CD4-positive, alpha-beta T cell treated with Interleukin-6 at 100 ng/mL for 8 hours (primary cell): Measurements from ENCODE around the gene TNFRSF12A.

Source experiments
- DNase-seq: peaks from one replicate; pipeline ENCODE4 v3.0.0-alpha.2; 2020; ENCODE audit warnings: mixed read lengths, low spot score

Gene TNFRSF12A

GRCh38 chr16:3012828-3013420 lies 7.2 kb upstream of the TNFRSF12A start, which contains the start of gene CLDN9:
Gene CLDN9, plus strand, starts transcription at chr16:3012923. Its CDS starts 440 bp downstream, at chr16:3013363.
- DNase-seq = no peak

- DNase-seq = no peak
Observed at GRCh38 chr16:3013491-3013951, 6.6 kb upstream of the TNFRSF12A start.

- no peak for DNase-seq
Observed at GRCh38 chr16:3013998-3014690, 6.0 kb upstream of the TNFRSF12A start.

DNA sequence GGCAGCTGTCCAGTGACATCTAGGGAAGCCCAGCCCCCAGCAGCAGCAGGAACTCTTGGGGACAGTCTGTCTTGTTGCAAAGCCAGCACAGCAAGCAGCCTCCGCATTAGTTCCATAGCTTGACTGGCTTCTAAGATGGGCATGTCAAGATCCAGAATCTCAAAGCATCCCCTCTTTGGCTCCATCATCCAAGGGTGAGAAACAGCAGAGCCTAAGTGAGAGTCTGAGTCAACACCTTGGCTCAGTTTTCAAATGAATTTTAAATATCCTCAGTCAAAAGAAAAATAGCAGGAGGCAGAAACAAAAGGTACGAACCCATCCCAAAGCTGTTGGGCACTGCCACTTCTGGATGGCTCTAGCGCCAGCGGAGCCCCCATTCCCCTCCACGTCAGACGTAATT lies 5.2 kb upstream of the TNFRSF12A start:
- no peak for DNase-seq

- no peak for DNase-seq
Observed at GRCh38 chr16:3015865-3016521, 4.2 kb upstream of the TNFRSF12A start.

DNA sequence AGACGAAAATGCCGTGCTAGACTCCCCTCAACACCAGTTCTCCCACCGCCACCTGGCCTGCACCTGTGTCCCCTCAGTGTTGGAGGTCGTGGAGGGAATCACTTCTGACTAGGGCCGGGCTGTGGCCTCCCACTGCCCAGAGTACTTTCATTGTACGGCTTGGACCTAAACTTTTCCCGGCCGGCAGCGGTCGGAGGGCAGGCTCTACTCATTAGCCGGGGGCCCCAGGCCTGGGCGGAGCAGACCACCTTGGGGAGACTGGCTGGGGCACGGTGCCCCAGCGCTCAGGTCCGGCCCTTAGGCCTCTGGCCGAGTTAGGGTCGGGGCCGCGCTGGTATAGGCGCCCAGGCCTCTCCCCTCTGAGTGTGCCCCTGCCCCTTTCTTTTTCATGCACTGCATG lies 2.8 kb upstream of the TNFRSF12A start:
- DNase-seq = no peak

- no peak for DNase-seq
Observed at GRCh38 chr16:3017794-3018506, 2.2 kb upstream of the TNFRSF12A start, which contains the start of gene CLDN6. Gene CLDN6, minus strand, starts transcription at chr16:3018183. Its CDS starts 2,162 bp downstream, at chr16:3016021.

- no peak for DNase-seq
Observed at GRCh38 chr16:3019594-3020246, 448 bp upstream of the TNFRSF12A start.

- peak; percentile 59 for DNase-seq
Observed at GRCh38 chr16:3020604-3021448, 658 bp downstream of the TNFRSF12A start.

GRCh38 chr16:3021449-3022207 lies 1.5 kb downstream of the TNFRSF12A start:
- peak; percentile 59 for DNase-seq

GRCh38 chr16:3022208-3022683 lies 2.1 kb downstream of the TNFRSF12A start:
- peak; percentile 74 for DNase-seq

DNA sequence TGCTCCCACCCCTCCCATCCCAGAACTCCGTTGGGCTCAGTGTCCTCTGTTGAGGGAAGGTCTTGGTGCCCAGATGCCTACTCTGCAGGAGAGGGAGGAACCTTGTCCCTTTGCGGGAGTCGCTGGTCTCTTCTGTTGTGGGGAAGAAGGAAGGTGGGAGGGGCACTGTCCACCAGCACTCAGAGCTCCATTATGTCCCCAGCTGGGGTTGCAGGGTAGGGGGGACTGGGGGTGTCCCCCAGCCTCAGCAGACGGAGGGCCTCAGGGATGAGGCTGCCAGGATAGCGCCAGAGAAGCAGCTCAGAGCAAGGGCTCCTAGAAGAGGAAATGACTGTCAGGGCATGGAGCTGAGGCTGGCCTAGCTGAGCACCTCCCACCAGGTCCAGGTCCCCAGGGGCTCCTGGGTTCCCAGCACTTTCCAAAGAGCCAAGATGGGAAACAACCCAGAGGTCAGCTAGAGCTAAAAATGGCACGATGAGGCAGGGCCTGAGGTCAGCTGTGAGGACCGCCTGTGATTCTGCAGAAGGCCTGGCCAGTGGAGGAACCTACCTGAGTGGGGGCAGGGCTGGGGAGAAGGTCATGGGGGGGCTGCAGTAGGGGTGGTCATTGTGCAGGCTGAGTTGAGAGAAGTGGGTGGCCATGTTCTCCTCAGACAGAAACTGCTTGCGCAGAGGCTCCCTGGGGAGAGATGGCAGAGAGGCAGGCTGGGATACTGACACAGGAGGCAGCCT lies 2.7 kb downstream of the TNFRSF12A start:
- DNase-seq = no peak

DNA sequence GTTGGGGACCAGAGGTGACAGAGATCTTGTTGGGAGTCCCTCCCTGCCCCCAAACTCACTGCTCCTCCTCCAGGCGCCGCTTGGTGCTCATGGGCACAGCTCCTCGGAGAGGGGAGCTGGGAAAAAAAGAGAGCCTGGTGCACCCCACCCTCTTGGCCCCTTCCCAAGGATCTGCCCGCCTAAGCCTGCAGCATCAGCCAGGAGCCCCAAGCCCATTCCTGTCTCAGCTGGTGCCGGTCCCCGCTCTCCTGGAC lies 3.2 kb downstream of the TNFRSF12A start:
- DNase-seq = no peak

DNA sequence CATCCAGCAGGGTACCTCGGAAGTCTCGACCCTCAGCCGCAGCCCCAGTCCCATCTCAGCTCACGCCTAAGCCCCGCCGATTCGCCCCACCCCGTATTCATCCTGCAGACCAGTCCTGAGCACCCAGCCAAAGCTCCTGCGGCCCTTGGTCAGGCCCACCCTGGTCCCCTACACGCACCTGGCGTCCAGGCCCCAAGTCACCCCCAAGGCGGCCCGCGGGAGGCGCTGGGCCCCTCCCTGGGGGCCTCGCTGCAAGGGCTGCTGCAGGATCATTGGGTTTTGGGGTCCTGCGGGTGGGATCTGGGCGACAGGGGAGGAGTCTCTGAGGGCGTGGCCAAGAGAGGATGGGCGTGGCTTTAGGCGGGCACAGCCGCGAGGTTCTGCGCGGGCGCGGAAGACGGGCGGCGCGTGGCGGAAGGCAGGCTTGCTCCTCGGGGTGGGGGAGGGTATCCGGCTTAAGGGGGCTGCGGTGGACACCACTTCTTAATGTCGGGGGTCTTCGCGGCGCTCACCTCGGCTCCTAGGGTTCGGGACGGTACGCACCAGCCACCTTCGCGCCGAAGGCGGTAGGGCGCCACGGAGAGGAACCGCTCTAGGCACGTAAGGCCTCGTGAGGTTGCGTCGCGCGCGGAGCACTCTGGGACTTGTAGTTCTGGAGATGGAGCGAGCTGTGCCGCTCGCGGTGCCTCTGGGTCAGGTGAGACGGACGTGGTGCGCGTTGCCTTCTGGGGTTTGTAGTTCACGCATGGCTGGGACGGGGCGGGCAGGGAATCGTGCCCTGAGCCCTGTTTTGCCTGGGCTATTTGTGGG lies 3.7 kb downstream of the TNFRSF12A start, which contains the start of the genes HCFC1R1 and THOC6:
TSS of gene HCFC1R1 (minus strand) at position 274 of the 810 bp plus-strand sequence. CDS start at position 273, 1 bp downstream.
TSS of gene THOC6 (plus strand) at position 367 of the 810 bp plus-strand sequence. CDS start at position 659, 292 bp downstream.
- peak; percentile 95 for DNase-seq

GRCh38 chr16:3025032-3026002 lies 5.1 kb downstream of the TNFRSF12A start:
- no peak for DNase-seq

GRCh38 chr16:3026003-3026378 lies 5.8 kb downstream of the TNFRSF12A start:
- DNase-seq = no peak
